HG02981 (cell line): ENCODE results near the gene CD34.

Experiments
- ATAC-seq: cut with Tn5 transposase; IDR thresholded peaks from one replicate; pipeline ENCODE4 v1.9.1; 2021; ENCODE audit warnings: mild to moderate bottlenecking, moderate library complexity; ENCODE audit not compliant: unreplicated experiment

Gene CD34

GRCh38 chr1:207858281-207858680 is 52.6 kb downstream of the CD34 start:
- ATAC-seq = no peak

- no peak for ATAC-seq
Measured at GRCh38 chr1:207857447-207857846, 53.5 kb downstream of the CD34 start.

GRCh38 chr1:207856276-207857023 is 54.5 kb downstream of the CD34 start:
- ATAC-seq = no peak

GRCh38 chr1:207854001-207854400 is 56.9 kb downstream of the CD34 start:
- ATAC-seq = no peak

GRCh38 chr1:207853372-207853757 is 57.6 kb downstream of the CD34 start:
- ATAC-seq = no peak

GRCh38 chr1:207852576-207853371 is 58.2 kb downstream of the CD34 start:
- no peak for ATAC-seq

GRCh38 chr1:207851696-207852095 is 59.2 kb downstream of the CD34 start:
- ATAC-seq = no peak

GRCh38 chr1:207850621-207851407 is 60.1 kb downstream of the CD34 start:
- ATAC-seq = no peak

- ATAC-seq = no peak
Measured at GRCh38 chr1:207849646-207850045, 61.3 kb downstream of the CD34 start.

- no peak for ATAC-seq
Measured at GRCh38 chr1:207849016-207849415, 61.9 kb downstream of the CD34 start.

- peak; percentile 53 for ATAC-seq
Measured at GRCh38 chr1:207848234-207848633, 62.7 kb downstream of the CD34 start.

- ATAC-seq = no peak
Measured at GRCh38 chr1:207847116-207847515, 63.8 kb downstream of the CD34 start.

- ATAC-seq = no peak
Measured at GRCh38 chr1:207845109-207845508, 65.8 kb downstream of the CD34 start.

- no peak for ATAC-seq
Measured at GRCh38 chr1:207844371-207844770, 66.6 kb downstream of the CD34 start.

- ATAC-seq = no peak
Measured at GRCh38 chr1:207842506-207842905, 68.4 kb downstream of the CD34 start.

- no peak for ATAC-seq
Measured at GRCh38 chr1:207841901-207842300, 69.0 kb downstream of the CD34 start.

GRCh38 chr1:207841293-207841692 is 69.6 kb downstream of the CD34 start:
- ATAC-seq = no peak

GRCh38 chr1:207840380-207840779 is 70.5 kb downstream of the CD34 start:
- no peak for ATAC-seq

GRCh38 chr1:207839083-207839413 is 71.9 kb downstream of the CD34 start:
- ATAC-seq = no peak

GRCh38 chr1:207838156-207839082 is 72.5 kb downstream of the CD34 start:
- no peak for ATAC-seq

- no peak for ATAC-seq
Measured at GRCh38 chr1:207837673-207838072, 73.3 kb downstream of the CD34 start.
